Measurements from ENCODE around the gene PLN.

Gene PLN

DNA sequence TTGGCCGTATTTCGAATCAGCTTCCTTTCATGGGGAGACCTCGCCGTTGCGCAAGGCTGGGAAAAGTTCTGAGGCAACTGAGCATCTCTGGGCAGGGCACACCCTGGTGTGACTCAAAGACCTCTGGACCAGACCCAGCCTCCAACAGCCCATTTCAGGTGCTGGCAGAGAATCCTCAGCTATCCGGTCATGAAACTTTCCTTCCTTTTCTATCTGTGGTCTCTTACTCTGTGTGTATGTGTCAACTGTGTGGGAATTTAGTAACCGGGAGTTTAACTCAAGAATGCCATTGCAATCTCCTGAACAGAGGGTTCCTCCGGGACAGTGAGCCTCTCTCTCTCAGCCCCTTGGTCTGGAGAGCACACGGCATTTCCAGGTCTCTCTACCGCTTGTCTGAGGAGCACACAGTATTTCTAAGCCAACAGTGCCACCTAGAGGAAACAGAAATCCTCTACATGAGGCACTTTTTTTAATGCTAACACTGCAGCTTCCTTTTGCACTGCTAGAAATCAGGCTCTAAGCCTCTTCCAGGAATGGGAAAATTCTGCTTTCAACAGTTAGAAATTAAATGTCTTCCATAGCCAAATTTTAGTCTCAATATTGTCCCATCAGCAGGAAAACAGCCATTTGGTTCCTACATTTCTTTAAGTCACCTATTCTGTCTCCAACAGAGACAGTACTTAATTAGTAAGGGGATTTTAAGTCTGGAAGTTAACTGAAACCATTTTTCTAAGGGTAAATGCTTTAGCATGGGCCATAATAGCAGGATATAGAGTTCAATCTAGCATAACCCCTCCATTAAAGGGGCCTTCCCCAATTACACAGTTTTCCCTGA lies 32.7 kb downstream of the PLN start:
- no peak for DNase-seq

DNA sequence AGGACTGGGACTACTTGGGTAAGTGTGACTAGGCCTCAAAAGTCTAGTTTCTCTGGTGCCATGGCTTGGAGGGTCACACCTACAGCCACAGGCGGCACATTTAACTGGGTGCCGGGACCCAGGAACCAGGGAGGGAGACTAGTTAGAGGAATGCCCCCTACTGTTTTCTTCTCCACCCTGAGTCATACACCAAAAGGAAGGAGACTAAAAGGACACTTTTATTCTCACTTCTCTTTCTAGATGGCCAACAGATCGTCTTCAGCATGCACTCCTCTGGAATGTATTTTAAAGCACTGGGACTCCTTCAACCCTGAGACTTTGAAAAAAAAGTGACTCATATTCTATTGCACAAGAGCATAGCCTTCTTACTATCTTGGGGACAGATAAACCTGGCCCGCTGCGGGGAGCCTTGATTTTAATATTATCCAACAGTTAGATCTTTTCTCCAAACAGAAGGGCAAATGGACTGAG lies 33.4 kb downstream of the PLN start:
- DNase-seq, result no peak

DNA sequence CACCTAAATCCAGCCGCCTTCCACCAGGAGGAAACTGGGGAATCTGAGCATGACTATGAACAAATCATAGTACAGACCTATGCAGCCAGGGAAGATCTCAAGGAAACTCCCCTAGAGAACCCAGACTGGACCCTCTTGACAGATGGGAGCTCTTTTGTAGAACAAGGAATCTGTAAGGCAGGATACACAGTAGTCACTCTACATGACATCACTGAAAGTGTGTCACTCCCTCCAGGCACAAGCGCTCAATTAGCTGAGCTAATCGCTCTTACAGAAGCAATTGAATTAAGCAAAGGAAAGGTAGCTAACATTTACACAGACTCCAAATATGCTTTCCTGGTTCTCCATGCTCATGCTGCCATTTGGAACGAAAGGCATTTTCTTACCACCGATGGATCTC lies 36.8 kb downstream of the PLN start:
- DNase-seq, result no peak

DNA sequence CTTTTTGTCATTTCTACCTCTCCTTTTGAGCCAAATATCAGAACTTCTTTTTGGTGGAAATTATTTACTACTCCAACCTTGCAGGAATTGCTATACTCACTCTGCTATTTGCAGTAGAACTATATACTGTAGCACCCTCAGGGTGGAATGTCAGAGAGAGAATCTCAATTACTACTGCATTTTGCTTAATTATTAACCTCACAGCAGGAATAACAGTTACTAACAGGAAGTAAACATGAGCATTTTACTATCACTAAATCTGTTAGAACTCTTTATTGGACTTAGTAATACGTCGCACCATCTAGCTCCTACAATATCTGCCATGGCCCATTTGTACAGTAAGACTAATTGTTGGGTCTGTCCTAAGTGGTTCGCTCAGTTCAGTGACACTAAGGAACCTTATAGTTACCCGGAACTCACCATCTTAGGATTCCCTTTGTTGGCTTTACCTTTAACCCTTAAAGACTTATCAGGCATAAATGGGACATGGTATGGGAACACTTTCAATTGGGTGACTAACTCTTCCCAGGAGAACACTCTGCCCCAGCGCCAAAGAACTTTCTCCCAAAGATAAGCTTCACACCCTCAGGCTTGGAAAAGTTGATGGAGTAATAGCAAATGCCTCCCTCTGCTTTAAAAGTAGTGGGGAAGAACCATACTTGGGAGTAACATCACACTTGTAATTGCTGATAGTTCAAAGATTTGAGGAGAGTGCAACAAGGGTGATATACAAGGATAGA lies 38.8 kb downstream of the PLN start:
- DNase-seq, result no peak

DNA sequence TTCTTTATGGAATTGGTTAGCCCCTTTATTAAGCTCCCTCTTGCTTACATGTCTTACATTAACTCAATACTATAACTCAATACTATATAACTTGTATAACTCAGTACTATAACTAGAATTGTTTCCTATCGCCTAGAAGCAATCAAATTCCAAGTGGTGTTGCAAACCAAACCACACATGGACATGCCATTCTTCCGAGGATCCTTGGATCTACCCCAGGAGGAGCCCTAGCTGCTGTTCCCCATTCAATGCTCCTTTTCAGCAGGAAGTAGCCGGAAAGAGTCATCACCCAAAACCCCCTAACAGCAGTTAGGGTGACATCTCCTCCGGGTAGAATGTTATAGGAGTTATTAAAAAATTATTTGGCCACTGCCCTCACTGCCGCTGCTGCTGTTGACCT lies 40.5 kb downstream of the PLN start:
- DNase-seq, result no peak

DNA sequence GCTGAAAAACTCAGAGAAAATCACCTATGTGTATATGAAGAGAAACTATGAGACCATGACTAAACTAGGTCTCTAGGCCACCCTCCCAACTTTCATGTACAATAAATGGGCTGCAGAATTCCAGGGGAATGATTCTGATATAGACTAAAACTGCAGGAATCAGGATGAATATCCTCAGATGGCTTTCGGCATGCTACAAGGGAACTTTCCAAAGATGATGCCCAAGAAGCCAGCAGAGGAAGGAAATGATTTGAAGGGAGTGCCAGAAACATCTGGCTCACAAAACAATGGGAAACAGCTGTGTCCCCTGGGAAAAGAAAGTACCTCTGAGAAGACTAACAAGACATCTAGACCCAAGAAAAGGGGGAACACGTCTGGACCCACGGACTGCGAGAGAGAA lies 41.1 kb downstream of the PLN start:
- DNase-seq, result no peak

DNA sequence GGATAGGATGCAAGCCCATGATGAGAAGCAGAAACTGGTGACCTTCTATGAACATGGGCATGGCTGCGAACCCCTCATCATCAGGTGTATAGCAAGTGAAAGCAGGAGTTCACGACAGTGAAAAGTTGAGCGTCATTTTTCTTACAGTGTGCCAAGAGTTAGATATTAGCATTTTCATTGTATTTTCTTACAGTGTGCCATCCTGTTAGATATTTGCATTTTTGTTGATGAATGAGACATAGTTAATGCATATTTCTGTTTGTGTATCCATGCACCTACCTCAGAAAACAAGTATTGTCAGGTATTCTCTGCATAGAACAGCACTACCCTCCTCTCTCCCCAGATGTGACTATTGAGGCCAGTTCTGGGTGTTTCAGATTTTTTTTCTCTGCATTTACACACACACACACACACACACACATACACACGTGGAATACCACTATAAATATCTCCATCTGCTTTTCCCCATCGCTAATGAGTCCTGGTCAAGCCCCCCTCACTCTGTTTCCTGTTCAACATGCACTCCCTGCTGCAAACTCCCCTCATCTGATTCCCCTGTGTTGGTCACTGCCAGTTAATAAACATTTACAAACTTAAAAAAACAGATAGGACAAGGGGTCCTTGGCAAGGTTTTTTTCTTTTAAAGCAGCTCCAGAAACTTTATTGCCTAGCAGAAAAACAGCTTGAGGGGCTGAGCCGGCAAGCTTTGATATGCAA lies 41.7 kb downstream of the PLN start:
- DNase-seq, result no peak

DNA sequence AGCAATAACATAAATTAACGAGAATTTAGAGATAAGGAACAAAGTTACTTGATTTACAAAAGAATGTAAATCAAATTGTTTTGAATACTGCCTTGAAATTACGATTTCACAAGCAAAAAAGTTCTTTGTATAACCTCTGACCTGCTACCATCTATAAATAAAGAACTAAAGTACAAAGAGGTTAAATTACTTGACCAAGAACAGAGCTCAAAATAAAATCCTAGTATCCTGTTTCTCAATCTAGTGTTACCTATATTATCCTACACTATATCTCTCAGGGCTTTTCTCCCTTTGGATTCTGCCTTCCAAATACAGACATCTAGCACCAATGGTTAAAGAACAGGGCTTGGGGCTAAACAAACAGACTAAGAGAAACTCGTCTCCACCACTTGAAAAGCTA lies 43.8 kb downstream of the PLN start:
- DNase-seq, result no peak

DNA sequence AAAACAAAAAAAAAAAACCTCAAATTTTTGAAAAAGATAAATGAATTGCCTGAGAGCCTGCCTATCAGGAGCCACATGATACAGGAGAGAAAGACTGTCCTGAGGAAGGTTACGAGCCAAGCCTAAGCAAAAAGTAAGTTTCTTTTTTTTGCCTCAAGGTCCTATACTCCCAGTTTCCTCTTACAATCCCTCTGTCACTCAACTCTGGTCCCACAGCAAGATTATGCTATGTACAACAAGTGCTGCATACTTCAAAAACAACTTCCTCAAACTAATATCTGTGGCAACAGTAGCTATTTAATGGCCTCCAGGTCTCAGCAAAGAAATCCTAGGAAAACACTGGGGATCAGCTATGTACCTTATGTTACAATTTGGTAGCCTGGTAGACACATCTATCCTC lies 46.8 kb downstream of the PLN start:
- no peak for DNase-seq

DNA sequence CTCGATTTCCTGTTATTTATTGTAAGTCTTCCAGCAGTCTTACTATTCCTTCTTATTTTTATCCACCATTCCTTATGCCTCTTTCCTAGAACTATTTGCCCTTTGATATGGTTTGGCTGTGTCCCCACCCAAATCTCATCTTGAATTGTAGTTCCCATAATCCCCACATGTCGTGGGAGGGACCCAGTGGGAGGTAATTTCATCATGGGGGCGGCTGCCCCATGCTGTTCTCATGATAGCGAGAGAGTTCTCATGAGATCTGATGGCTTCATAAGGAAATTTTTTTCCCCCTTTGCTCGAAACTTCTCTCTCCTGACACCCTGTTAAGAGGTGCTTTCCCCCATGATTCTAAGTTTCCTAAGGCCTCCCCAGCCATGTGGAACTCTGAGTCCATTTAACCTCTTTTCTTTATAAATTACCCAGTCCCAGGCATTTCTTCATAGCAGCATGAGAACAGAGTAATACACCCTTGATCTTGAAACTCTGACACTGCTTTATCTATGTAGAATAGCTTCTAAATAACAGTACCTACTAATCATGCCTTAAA lies 48.8 kb downstream of the PLN start:
- no peak for DNase-seq

DNA sequence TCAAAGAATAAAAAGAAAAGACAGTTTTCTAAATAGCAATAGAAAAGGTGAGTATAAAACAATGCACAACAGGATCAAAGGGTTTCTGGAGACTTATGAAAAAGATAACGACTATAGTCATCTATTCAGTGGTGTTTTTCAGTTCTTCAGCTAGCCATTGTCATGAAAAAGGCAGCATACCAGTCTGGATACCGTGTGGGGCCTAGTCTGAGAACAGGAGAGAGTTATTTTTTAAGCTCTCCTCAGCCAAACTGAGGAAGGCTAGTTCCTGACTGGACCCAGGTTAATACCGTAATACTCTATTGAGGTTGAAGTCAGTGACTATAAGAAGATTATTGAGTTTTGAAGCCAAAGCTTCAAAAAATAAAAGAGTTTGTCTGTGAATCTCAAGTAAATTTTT lies 49.5 kb downstream of the PLN start:
- no peak for DNase-seq

DNA sequence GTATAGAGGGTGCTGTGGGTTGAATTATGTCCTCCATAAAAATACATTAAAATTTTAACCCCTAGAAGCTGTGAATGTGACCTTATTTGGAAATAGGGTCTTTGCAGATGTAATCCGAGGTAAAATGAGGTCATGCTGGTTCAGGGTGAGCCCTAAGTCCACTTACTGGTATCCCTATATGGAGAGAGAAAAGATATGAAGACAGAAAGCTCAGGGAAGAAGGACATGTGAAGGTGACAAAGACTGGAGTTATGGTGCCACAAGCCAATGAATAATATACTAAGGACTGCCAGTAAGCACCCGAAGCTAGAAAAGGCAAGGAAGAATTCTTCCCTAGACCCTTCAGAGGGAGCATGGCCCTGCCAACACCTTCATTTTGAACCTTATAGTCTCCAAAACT lies 50.2 kb downstream of the PLN start:
- no peak for DNase-seq

DNA sequence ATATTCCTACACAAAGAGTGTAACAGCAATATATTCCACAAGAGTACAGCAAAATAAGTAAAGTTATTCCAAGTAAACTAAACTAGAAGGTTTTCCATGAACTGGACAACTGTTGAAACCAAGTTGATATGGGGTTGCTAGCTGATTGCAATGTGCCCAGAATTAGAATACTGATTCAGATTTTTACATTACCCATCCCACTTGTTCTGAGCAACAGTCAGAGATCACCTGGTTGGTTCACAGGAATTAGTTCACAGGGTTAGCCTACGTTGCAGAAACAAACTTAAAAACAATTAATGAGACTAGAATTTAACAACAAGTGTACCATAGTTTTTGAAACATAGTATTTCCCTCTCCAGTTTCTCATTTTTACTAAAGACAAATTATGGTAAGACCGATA lies 54.2 kb downstream of the PLN start:
- DNase-seq, result no peak

DNA sequence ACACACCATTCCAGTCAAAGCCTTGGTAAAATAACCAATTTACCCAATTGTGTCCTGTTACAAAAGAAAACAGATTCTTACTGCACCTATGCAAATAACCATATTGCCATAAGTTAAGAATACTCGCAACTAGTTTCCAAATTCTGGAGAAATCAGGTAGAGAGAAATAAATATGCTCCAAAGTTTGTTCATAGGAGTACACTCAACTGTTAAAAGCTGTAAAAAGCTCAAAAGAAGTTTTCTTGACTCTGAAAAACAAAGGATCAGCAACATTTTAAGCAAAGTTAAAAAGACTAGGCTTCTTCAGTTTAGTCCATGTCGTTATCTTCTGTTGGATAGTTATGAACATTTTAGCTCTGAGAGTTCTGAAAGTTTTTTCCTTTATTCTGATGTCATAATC lies 55.3 kb downstream of the PLN start:
- no peak for DNase-seq

DNA sequence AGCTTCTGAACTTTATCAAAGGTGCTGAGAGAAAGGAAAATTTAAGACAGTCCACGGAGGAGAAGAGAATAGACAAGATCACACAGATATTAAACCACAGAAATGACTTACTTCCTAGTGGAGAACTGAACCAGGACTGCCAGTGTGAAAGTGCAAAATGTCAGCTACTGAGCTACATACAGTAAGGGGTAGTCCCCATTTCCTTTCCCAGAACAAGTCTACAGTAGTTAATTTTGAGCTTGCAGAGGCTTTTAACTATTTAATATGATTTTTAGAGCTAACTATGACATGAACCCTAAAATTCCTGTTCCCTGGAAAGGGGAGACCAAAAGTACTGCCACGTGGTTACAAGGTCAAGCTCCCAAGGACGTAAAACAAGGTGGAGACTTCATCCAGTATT lies 58.2 kb downstream of the PLN start:
- DNase-seq, result no peak

DNA sequence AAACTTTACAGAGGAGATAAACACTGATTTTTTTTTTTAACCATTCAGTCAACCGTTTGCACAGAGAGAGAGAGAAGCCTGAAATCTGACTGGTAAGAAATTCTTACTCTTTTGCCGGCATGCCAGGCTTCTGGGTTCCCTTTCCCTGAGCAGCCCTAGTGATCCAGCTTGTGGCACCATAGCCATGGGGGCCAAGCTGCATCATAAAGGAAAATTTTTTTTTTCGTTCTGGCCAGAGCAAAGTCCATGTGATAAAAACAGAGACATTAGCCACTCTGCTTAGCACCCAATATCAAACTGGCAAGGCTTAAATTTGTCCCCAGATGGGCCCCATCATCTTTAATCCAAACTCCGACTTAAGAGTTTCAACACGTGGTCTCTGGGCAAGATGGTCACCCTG lies 58.8 kb downstream of the PLN start:
- no peak for DNase-seq

All from activated effector memory CD4-positive, alpha-beta T cell treated with Interleukin-2 at 50 U/mL for 16 hours (primary cell).